Adipocyte (in vitro differentiated cells): Measurements from ENCODE around the gene FNBP1L.

Source experiments
- DNase-seq: peaks from one replicate; pipeline ENCODE4 v3.0.0-alpha.2; 2015; ENCODE audit warnings: low read depth
- H3K27me3 ChIP-seq: replicated peaks from 2 replicates; pipeline ENCODE4 v1.7.0; 2013; ENCODE audit warnings: mild to moderate bottlenecking, low read length, moderate library complexity; ENCODE audit not compliant: control insufficient read depth, insufficient read depth
- H3K36me3 ChIP-seq: 2 replicates; pipeline ENCODE4 v1.7.0; 2013; ENCODE audit warnings: low read length, mild to moderate bottlenecking, moderate library complexity; ENCODE audit not compliant: control insufficient read depth, insufficient read depth, severe bottlenecking
- H3K4me1 ChIP-seq: 2 replicates; pipeline ENCODE4 v1.7.0; 2013; ENCODE audit warnings: mild to moderate bottlenecking, low read length, moderate library complexity; ENCODE audit not compliant: control insufficient read depth, insufficient read depth
- H3K4me3 ChIP-seq: 2 replicates; pipeline ENCODE4 v1.7.0; 2013; ENCODE audit warnings: mild to moderate bottlenecking, low read length, moderate library complexity
- H3K9ac ChIP-seq: 2 replicates; pipeline ENCODE4 v1.7.0; 2013; ENCODE audit warnings: mild to moderate bottlenecking, low read length, moderate library complexity
- H3K9me3 ChIP-seq: 2 replicates; pipeline ENCODE4 v1.7.0; 2013; ENCODE audit warnings: mild to moderate bottlenecking, low read length, moderate library complexity; ENCODE audit not compliant: control insufficient read depth

Gene FNBP1L

GRCh38 chr1:93603601-93604000 is 155.7 kb downstream of the FNBP1L start:
- H3K9me3 ChIP-seq = no peaks in the 10 kb centered on the region
- peaks cover 2% of the 10 kb centered on the region for H3K36me3 ChIP-seq
- no peak overlapping the region for H3K9ac ChIP-seq
- peaks cover 44% of the 10 kb centered on the region for H3K4me1 ChIP-seq
- no peak for DNase-seq
- no peaks in the 10 kb centered on the region for H3K27me3 ChIP-seq
- no peak overlapping the region for H3K4me3 ChIP-seq
